SK-N-SH treated with all-trans-retinoic acid at 6 μM for 48 hours (cell line): ENCODE measurements around the gene WDR87.

ENCODE experiments used
- PATZ1 ChIP-seq: fragments of 250-450 bp; sonication (Bioruptor Pico); IDR thresholded peaks from 2 replicates; pipeline ENCODE4 v1.8.0; 2020; ENCODE audit warnings: mild to moderate bottlenecking, moderate library complexity, borderline replicate concordance
- TF ChIP-seq, protein P1 (sequence below): fragments of 250-450 bp; sonication (Bioruptor Pico); IDR thresholded peaks from 2 replicates; pipeline ENCODE4 v1.5.1; 2020; ENCODE audit warnings: low read depth, mild to moderate bottlenecking, moderate library complexity

GRCh38 chr19:37953171-37953917, 47.0 kb upstream of the WDR87 start:
- no peak for TF ChIP-seq PATZ1 (CRISPR knock-in tag)
- TF ChIP-seq, protein P1, sequence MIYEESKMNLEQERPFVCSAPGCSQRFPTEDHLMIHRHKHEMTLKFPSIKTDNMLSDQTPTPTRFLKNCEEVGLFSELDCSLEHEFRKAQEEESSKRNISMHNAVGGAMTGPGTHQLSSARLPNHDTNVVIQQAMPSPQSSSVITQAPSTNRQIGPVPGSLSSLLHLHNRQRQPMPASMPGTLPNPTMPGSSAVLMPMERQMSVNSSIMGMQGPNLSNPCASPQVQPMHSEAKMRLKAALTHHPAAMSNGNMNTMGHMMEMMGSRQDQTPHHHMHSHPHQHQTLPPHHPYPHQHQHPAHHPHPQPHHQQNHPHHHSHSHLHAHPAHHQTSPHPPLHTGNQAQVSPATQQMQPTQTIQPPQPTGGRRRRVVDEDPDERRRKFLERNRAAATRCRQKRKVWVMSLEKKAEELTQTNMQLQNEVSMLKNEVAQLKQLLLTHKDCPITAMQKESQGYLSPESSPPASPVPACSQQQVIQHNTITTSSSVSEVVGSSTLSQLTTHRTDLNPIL (CRISPR knock-in tag), result no peak
